Epithelial cell of proximal tubule (primary cell): Measurements from ENCODE around the gene CRYBG1. TPM values are rescaled to one million over a fixed set of nuclear protein-coding genes. Genes with fewer than 3 reads are reported as not detected.
"Not testable (repeated sequence)": the region's sequence is repeated elsewhere in the genome, so short reads cannot be mapped to it uniquely, and the experiment has no call there.

ENCODE experiments used
- DNase-seq: peaks from one replicate; pipeline ENCODE4 v3.0.0-alpha.2; 2011; ENCODE audit warnings: low read depth
- H3K4me3 ChIP-seq: 2 replicates; pipeline ENCODE4 v1.5.1; 2011; ENCODE audit warnings: low read depth, mild to moderate bottlenecking, low read length
- CTCF ChIP-seq: conservative IDR thresholded peaks from 2 replicates; pipeline ENCODE4 v1.5.1; 2012; ENCODE audit warnings: low read depth, mild to moderate bottlenecking, low read length
- total RNA-seq: library from RNA; depleted of rRNA; stranded (reverse); fragments of >200 nt; gene quantifications from 2 replicates; pipeline ENCODE4 v1.2.3, GENCODE V29; 2015

The CRYBG1 gene
- total RNA-seq, 1 donor from 2014 or later: 6.5 TPM

- no peak for DNase-seq
- TF ChIP-seq CTCF: no peak
- H3K4me3 ChIP-seq: no peak overlapping the region
These were observed 27.4 kb downstream of the CRYBG1 start for GRCh38 chr6:106387875-106388274.

- TF ChIP-seq CTCF: no peak
- H3K4me3 ChIP-seq: no peak overlapping the region
- DNase-seq: no peak
These were observed 29.6 kb downstream of the CRYBG1 start for GRCh38 chr6:106390088-106390487.

GRCh38 chr6:106396426-106397220 is 36.1 kb downstream of the CRYBG1 start:
- DNase-seq: no peak
- TF ChIP-seq CTCF: no peak
- H3K4me3 ChIP-seq: no peak overlapping the region

GRCh38 chr6:106397431-106397830 is 36.9 kb downstream of the CRYBG1 start:
- no peak overlapping the region for H3K4me3 ChIP-seq
- no peak for TF ChIP-seq CTCF
- DNase-seq: peak; percentile 45

- DNase-seq: no peak
- no peak for TF ChIP-seq CTCF
- no peak overlapping the region for H3K4me3 ChIP-seq
These were observed 38.1 kb downstream of the CRYBG1 start for GRCh38 chr6:106398621-106399020.

GRCh38 chr6:106405044-106405443 is 44.5 kb downstream of the CRYBG1 start:
- not testable (repeated sequence) for DNase-seq, H3K4me3 ChIP-seq

- no peak for TF ChIP-seq CTCF
- no peak for DNase-seq
- H3K4me3 ChIP-seq: no peak overlapping the region
These were observed 50.5 kb downstream of the CRYBG1 start for GRCh38 chr6:106411056-106411455.
